Measurements from ENCODE around the gene CLSTN2.

CLSTN2 gene

DNA sequence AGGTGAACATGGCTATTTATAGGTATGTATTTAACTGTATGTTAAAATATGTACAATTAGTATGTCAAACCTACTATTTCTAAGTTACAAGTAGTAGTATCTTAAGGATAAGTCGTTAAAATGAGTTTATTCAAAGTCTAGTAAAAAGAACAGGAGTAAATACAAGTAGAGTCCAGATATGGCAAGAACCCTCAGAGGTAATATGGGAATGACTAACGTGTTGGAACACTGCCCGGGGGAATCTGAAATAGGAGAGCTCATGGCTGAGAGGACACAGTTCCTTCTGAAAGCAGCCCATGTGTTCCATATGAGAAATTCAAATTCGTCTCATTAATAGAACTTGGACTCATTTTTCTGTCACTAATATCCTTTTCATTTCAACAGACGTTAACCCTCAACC is 158.8 kb downstream of the CLSTN2 start:
- DNase-seq (ENCODE audit: low read depth in 3 of 3), result no peak

DNA sequence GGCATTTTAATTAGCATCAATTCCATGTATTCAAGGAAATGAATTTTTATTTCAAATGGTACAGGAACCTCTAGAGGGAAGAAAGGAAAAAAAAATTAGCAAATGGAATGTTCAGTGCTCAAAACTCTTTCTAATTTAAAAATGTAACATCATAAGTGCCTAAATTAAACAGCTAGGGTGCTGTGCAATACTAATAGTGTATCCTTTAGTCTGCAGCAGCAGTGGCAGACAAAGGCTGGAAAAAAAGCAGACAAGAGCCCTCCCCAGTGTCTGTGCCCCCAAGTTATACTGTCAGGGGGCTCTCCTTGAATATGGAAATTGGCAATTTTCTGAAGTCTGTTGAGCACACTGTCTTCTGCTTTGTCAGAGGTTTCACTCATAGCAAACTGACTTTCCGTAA is 159.5 kb downstream of the CLSTN2 start:
- DNase-seq (ENCODE audit: low read depth in 3 of 3), result no peak

DNA sequence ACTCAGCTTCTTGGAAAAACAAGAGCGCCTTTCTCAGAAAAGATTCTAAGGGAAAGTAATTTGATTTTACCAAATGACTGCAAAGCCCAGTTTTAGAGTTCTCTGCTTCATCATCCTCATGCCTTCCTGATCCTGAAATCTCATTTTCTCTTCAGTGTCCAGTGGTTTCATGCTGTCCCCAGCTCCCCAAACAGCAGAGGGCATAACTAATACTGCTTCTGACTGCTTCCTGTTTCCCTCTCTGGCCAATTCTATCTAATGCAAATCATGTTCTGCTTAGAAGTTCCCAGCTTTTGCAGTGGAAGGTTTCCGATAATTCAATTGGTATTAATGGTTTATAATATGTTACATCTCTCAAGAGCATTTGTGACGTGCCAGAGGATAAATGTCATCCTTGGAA is 161.1 kb downstream of the CLSTN2 start:
- no peak for DNase-seq (ENCODE audit: low read depth in 3 of 3)

DNA sequence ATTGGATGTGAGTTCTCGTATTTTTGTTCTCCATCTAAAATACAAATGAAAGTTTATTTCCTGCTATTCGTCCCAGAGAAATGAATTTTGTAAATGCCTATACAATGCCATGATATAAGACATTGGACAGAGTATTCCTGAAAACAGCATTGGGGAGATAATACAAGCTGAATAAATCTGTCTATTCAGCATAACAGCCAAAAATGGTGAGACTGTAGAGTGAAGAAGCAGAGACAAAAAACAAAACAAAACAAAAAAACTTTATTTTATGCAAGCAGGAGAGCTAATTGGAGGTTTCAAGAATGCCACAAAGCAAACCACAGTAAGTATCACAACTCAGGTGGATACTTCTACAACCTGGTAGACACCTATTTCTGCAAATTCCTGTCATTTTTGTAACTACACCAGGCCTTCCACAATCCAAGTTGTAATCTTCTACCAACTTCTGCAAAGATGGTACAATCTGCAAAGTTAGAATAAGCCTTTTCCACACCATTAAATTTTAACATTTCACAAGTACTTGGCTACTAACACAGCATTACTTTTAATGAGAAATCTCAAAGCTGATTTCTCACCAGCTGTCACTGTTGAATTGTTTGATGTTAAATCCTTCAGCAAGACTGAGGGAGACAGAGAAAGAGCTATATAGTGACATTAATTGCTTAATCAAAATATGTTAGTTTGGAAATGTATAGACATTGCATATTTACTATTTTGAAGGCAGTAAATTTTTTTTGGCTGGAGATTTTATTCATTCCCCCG is 163.1 kb downstream of the CLSTN2 start:
- no peak for DNase-seq (ENCODE audit: low read depth in 3 of 3)

DNA sequence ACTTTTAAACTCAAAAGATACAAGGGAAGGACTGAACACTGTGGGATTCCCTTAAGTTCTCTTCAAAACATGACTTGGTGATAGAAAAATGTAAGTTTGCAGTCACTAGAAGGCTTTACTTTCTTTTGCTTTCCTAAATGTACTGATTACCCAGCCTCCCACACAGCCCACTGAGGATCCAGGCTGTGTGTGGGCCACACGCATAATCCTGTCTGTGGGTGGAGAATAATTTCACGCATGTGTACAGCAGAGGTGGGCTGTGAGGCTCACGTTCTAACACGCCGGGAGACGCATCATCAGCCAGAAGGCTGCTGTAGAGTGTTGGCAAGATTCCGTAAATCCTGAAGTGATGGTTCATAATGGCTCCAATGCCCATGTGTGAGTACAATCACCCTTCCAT is 165.5 kb downstream of the CLSTN2 start:
- DNase-seq (ENCODE audit: low read depth in 3 of 3), result no peak

DNA sequence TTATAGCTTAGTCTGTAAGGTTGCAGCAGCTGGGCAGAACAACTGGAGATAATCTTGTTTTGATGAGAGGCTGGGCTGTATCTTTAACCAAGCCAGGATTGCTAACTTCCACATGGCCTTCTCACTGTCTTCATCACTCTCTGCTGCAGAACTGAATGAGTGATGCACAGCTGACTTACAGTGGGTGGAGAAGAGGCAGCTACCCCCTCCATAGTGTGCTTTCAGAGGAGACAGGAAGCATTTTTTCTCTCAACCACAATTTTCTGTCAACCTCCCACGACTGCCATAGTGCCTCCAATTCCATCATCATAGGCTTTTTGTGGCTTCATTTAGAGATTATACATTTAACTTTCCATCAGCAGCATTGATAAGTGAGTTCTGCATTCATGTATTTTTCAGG is 168.2 kb downstream of the CLSTN2 start:
- no peak for DNase-seq (ENCODE audit: low read depth in 3 of 3)

DNA sequence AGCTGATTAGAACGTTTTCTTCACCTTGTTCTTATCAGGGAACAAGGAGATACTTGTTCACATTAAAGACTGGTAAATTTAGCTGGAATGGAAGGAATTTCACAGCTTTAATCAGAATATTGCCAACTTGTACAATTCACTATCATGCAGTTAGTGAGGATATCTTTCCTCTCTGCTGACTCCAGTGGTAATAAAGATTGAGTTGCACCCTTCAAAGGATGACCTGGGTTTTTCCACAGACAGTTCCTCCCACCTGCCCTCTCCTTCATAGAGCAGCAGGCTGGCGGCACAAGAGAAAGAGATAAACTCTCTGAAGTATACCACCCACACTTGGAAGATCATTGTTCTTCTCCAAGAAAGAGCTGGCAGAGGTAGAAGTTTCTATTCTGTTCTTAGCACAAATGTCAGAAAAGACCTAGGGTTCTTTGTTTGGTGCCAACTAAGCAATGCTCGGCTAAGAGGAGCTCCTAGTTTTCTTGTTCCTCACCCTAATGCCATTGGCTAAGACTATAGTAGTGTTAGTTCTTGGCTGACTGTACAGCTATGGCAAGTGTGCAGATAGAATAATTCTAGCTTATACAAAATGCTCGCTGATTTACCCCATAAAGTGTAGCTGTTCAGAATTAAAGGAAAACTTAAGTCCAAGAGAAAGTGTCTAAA is 169.1 kb downstream of the CLSTN2 start:
- no peak for DNase-seq (ENCODE audit: low read depth in 3 of 3)

DNA sequence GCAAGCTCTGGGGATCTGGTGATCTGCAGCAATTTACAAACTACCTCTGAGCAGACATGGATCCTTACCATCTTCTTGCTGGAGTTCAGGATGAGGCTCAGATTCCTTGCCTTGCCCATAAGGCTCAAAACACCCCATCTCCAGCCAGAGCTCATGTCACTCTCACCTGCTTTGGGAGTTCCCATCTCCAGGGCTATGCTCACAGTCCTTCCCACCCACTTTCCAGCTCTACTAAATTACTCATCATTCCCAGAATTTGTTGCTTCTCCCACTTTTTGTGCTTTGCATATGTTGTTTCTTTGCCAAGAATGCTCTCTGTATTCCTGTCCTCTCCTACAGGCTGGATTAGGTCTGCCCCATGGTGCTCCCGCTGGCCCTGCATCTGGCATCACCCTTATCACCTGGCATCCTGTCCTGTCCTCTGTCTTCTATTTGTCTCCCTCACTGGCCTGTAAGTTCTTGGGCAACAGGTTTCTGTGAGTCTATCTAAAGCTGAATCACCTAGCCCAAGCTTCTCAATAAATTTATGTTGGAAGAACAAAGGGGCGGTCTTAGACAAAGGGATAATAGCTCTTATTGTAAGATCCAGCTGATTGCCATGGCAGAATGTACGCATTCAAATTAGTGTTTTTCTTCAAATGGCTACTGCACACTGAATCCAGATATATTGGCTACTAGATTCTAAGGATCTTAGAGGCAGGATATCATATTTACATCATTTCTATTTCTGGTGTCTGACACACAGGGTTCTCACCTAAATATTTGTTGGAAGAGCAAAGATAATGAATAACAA is 179.2 kb downstream of the CLSTN2 start:
- DNase-seq (ENCODE audit: low read depth in 3 of 3), result no peak

DNA sequence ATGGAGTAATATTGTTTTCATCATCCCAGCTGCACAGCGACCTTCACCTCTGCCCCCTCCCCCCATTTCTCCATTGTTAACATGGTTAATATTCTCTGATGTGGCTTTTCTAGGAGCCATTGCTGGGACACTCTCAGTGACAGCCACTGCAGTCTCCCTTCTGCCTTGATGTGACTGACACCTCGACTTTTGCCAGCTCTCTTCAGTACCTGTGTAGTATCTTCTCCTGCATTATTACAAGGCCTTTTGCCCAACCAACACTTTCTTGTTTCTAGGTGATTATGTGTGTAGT is 179.8 kb downstream of the CLSTN2 start:
- DNase-seq (ENCODE audit: low read depth in 3 of 3), result no peak

DNA sequence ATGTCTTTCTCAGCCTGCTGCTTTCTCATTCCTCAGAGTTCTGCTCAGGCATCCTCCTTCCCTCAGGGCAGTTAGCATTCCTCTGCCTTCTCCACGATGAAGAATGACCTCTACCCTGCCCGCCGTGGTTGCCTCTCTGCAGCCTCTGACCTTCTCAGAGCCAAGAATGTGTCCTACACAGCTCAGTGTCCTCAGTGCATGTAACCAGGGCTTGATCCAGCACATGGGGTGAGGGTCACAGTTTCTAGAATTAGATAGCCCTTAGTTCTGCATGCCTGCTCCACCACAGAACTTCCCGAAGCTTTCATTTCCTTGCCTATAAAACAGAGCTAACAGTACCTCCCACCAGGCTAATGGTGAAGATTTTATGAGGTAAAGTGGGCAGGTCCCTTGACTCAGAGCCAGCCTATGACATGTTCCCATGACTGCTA is 182.1 kb downstream of the CLSTN2 start:
- no peak for DNase-seq (ENCODE audit: low read depth in 3 of 3)

DNA sequence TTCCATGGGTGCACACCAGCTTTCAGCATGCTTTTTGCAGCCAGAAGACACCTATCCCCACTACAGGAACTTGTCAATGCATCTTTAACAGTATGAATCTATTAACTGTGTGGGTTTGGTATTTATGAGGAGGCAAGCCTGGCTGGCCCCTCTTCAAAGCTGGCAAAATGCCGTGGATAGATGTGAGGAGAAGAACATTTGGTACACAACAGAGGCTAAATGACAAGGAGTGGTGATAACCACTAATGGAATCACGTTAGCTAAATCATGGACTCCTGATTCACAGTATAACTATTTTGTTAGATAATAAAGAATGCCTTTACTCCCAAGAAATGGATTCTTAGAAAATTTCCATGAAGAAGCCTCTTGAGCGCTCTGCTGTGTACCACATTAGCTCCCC is 187.2 kb downstream of the CLSTN2 start:
- no peak for DNase-seq (ENCODE audit: low read depth in 3 of 3)

DNA sequence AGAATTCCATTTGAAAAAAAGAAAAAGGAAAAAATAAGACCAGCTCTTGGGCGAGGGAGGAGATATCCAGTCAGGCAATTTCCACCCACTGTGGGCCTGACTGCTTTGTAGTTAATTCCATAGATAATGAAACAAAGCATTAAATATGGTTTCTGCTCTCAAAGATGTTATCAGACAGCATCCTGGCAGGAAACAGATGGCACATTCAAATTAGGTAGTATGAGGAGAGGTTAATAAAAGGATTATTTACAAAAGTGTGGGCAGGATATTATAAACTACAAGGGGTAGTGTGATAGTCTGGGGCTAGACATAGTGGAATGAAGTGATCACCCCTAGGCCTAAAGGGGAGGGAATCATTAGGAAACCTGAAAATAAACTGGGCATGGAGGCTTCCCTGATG is 193.2 kb downstream of the CLSTN2 start:
- DNase-seq (ENCODE audit: low read depth in 3 of 3), result no peak

DNA sequence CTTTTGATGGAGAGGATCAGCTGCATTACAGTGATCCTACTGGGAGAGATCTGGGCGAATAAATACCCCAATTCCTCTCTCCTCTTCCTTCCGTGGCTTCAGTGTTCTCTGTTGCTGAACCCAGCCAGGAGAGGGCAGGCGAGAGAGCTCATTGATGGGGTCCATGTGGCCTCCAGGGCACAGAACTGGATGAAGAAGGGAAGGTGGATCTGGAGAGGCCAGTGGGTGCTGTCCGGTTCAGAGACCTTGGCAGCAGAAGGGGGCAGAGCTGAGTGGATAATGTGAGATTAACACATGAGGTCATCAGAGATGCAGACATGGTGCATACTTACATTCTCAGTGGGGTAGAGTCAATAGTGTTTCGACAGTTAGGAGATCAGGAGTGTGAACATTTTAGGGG is 193.6 kb downstream of the CLSTN2 start:
- no peak for DNase-seq (ENCODE audit: low read depth in 3 of 3)

DNA sequence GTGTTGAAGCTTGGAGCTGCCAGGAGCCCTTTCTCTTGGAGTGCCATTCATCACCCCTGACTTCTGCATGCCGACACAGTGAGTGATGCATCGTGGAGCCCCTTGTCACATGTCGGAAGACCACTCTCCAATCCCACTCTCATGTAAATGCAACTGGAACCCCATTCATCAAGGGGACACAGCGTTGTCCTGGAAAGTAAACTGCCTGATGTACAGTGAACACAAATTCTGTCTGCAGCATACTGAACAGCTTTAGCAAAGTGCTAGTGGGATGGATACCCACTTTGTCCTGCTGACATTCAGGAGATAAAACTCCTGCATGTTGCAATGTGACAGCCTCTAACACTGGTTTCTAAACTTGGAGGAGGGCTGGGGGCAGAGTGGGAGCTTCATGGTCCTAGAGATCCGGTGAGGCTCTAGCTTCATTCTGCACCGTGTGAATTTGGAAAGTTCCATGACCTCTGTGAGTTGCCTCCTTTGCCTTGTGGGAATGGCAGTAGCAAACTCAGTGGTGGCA is 194.8 kb downstream of the CLSTN2 start:
- DNase-seq (ENCODE audit: low read depth in 3 of 3), result no peak

DNA sequence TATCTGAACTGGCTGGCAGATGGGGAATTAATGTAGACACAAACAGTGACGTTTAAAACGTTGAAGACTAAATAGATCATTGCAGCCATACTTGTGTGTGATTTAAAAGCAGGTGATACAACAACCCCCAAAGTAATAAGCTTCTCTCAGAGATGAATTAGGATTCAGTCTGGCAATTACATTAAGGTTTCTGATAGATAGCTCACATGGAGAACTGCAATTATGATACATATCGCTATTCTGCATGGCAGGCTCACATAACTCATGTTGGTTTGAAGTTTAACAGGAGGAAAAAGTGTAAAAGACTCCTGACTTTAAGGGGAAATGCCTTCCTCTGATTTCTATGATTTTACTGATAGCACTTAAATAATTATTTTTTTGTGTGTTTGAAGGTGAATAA is 196.9 kb downstream of the CLSTN2 start:
- DNase-seq (ENCODE audit: low read depth in 3 of 3), result no peak

DNA sequence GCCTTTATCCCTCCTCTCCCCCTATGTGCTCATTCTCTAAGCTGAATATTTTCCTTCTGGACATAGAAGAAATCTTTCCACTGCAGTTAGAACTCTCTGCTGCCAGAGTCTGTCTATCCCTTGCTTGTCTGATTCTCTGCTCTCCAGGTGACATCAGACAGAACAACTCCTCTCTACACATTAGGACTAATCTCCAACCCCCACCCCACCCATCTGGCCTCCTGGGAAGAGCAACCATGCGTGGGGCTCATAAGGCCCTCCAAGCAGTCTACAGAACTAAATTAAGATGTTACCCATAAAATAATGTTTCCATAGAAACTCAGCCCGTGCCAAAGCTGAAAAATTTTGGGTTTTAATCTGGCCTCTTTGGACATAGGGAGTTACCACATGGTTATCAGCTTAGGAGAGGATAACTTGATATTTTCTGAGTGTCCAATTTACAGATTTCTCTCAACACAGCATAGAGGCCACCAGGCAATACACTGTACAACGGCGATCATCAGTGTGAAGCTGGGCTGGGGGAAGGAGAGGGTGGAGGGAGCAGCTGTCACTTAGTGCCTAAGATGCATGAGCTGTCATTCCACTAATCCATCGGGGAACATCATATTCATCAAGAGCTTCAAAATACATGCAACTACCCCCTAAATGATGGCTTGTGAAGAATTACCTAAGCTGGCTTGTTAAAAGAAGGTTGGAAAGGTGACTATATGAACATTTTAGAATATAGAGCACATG is 199.4 kb downstream of the CLSTN2 start:
- no peak for DNase-seq (ENCODE audit: low read depth in 3 of 3)

DNA sequence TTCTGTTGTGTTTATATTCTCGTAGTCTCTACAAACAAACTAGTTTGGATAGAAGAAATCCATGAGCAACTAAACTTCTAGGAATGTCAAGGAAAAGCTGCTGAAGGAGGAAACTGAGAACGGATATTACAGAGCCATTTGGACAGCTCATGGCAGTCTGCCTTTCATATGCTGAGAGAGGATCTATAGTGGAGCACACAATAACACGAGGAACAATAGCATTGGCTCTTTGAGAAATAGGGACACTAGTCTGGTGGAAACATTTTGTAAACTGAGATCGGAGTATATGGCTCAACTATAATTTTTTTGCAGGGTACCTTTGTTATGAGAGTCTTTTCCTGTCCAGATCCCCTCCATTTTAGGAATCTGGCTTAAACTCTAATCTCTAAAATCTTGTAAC is 200.5 kb downstream of the CLSTN2 start:
- DNase-seq (ENCODE audit: low read depth in 3 of 3), result no peak

DNA sequence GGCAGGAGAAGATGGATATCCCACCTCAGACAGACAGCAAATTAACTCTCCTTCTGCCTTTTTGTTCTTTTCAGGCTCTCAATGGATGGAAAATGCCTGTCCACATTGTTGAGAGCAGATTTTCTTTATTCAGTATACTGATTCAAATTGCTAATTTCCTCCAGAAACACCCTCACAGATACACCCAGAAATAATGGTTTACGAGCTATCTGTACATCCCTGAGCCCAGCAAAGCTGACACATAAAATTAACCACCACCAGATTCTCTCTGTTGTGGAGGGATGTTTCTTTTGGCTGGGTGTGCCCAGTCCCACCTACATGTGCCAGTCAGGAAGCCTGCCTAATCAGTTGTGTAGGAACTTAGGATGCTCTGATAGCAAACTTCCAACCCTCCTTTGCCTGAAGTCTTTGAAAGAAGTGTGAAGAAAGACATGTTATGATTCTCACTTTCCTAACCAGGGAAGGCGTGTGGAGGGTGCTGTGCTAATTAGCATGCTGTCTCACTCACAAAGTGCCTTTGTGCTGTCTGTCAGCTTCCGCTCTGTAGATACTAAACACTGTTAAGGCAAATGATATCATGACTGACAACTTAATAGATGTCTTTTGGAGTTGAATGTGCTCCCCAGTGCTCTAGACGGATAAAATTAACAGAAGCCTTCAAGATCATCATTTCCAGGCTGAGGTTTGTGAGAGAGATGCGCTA is 208.5 kb downstream of the CLSTN2 start:
- DNase-seq (ENCODE audit: low read depth in 3 of 3), result no peak

DNA sequence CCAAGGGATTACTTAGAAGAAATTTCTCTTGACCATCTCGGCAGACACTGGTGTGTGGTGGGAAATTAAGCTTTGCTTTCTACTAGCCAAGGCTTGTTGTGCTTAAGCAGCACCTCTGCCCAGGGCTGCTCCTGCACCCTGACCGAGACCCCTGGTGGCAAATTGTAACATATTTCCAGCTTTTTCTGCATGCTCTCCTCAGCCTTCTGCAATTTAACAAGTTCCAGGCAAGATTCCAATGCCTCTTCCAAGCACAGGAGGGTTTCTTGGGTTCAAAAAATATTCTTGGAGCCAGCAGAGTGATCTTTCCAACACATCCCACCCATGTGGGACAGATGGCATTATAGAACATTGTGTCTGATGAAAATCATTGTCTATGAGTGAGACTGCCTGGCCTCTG is 210.5 kb downstream of the CLSTN2 start:
- no peak for DNase-seq (ENCODE audit: low read depth in 3 of 3)

DNA sequence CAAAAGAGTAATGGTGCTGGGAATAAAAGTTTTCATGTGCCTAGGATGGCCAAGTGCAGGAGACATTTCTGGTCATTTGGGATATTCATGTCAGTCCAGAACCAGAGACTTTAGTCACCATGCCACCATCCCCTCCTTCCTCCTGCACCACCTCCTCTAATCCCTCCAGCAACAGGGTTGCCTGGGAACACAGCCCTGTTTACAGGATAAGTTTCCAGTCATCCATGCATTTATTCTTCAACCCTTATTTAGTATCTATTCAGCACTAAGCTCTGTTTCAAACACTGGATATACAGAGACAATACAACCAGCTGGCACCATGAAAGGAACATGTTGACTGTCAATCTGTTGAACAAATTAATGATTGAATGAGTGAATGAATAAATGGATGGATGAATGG is 211.7 kb downstream of the CLSTN2 start:
- no peak for DNase-seq (ENCODE audit: low read depth in 3 of 3)

DNA sequence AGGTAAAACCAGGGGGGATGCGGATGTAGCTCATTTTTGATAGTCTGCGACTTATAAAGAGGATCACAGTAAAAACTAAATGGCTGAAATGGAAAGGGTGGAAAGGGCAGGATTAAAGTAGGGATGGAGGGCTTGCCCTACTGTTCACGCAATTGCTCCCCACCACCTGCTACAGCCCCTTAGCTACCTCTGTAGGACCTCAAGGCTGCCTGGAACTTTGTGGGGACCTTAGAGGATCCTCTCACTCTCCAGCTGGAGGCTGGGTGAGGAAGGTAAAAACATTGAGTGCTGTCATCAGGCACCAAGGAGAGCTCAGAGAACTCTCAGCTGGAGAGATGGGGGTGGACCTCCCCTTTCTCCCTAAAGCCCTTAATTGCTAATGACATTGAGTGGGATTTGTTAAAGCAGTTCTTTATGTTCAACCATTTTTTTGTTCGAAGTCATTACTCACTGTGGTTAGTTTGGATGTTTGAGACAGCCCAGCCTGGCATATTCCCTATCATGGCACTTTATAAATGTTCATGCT is 213.0 kb downstream of the CLSTN2 start:
- no peak for DNase-seq (ENCODE audit: low read depth in 3 of 3)

All from stimulated activated CD4-positive, alpha-beta T cell treated with anti-CD3 and anti-CD28 coated beads, TNF-alpha, amount 100 ng/mL, for 4 hours (primary cell).